GM23338 (cell line): ENCODE results near the gene CHTF8.

Experiments
- EZH2 ChIP-seq: fragments of 200-600 bp; sonication (generic); IDR thresholded peaks from one replicate; pipeline ENCODE4 v1.8.0; 2017; ENCODE audit warnings: antibody characterized with exemption, mild to moderate bottlenecking, low read depth; ENCODE audit not compliant: unreplicated experiment
- EZH2phosphoT487 ChIP-seq: fragments of 200-600 bp; sonication (generic); IDR thresholded peaks from one replicate; pipeline ENCODE4 v1.8.1; 2018; ENCODE audit warnings: antibody characterized with exemption; ENCODE audit not compliant: unreplicated experiment
- POLR2AphosphoS5 ChIP-seq: IDR thresholded peaks from 2 replicates; pipeline ENCODE4 v1.6.1; 2016; ENCODE audit warnings: antibody characterized with exemption, low read depth
- ZNF331 ChIP-seq: fragments of 250-450 bp; sonication (Bioruptor Pico); IDR thresholded peaks from 2 replicates; pipeline ENCODE4 v1.5.0; 2020; ENCODE audit warnings: low read depth, mild to moderate bottlenecking, moderate library complexity
- TF ChIP-seq, protein P1 (sequence below), 2 experiments: fragments of 200-600 bp in 1 of 2; sonication (generic) in 1 of 2; conservative IDR thresholded peaks; 2 replicates each; pipeline versions ENCODE4 v1.5.1 to v1.6.1; 2016 to 2017; ENCODE audit warnings: antibody characterized with exemption in 2 of 2, low read depth in 2 of 2, mild to moderate bottlenecking in 2 of 2, moderate library complexity in 1 of 2
- TF ChIP-seq, protein P2 (sequence below): IDR thresholded peaks from one replicate; pipeline ENCODE4 v1.6.1; 2018; ENCODE audit warnings: antibody characterized with exemption; ENCODE audit not compliant: unreplicated experiment

DNA sequence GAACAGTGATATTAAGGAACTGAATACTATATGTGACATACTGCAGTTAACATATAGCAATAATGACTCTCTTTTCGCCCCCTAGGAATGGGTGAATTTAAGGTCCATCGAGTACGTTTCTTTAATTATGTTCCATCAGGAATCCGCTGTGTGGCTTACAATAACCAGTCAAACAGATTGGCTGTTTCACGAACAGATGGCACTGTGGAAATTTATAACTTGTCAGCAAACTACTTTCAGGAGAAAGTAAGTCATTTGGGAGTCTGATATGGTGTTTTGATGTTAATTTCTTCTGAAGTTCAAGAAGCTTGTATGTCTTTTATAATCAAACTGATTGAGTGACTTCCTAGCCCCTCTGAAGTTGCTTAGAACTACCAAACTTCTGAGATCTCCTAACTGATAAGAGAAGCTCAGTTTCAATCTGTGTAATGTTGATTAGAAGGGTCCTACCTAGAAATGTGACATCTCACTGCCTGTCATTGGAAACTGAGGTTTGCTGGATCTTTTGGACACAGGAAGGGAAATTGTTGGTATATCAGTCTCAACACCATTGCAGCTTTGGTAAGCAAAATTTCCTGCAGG lies 1.1 kb upstream of the CHTF8 start:
- no peak for TF ChIP-seq EZH2
- TF ChIP-seq ZNF331 (CRISPR knock-in tag), result no peak
- TF ChIP-seq, protein P1, sequence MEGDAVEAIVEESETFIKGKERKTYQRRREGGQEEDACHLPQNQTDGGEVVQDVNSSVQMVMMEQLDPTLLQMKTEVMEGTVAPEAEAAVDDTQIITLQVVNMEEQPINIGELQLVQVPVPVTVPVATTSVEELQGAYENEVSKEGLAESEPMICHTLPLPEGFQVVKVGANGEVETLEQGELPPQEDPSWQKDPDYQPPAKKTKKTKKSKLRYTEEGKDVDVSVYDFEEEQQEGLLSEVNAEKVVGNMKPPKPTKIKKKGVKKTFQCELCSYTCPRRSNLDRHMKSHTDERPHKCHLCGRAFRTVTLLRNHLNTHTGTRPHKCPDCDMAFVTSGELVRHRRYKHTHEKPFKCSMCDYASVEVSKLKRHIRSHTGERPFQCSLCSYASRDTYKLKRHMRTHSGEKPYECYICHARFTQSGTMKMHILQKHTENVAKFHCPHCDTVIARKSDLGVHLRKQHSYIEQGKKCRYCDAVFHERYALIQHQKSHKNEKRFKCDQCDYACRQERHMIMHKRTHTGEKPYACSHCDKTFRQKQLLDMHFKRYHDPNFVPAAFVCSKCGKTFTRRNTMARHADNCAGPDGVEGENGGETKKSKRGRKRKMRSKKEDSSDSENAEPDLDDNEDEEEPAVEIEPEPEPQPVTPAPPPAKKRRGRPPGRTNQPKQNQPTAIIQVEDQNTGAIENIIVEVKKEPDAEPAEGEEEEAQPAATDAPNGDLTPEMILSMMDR (conservative IDR thresholded peaks at IDR 0.05; ENCODE audit: low read depth in 2 of 2), result no peak
- TF ChIP-seq, protein P2, sequence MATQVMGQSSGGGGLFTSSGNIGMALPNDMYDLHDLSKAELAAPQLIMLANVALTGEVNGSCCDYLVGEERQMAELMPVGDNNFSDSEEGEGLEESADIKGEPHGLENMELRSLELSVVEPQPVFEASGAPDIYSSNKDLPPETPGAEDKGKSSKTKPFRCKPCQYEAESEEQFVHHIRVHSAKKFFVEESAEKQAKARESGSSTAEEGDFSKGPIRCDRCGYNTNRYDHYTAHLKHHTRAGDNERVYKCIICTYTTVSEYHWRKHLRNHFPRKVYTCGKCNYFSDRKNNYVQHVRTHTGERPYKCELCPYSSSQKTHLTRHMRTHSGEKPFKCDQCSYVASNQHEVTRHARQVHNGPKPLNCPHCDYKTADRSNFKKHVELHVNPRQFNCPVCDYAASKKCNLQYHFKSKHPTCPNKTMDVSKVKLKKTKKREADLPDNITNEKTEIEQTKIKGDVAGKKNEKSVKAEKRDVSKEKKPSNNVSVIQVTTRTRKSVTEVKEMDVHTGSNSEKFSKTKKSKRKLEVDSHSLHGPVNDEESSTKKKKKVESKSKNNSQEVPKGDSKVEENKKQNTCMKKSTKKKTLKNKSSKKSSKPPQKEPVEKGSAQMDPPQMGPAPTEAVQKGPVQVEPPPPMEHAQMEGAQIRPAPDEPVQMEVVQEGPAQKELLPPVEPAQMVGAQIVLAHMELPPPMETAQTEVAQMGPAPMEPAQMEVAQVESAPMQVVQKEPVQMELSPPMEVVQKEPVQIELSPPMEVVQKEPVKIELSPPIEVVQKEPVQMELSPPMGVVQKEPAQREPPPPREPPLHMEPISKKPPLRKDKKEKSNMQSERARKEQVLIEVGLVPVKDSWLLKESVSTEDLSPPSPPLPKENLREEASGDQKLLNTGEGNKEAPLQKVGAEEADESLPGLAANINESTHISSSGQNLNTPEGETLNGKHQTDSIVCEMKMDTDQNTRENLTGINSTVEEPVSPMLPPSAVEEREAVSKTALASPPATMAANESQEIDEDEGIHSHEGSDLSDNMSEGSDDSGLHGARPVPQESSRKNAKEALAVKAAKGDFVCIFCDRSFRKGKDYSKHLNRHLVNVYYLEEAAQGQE, result no peak
- no peak for TF ChIP-seq EZH2phosphoT487
- TF ChIP-seq POLR2AphosphoS5, result no peak
